Kidney epithelial cell (primary cell): Measurements from ENCODE around the gene ABHD17A. TPM values are rescaled to one million over a fixed set of nuclear protein-coding genes. Genes with fewer than 3 reads are reported as not detected.
"Not testable (repeated sequence)": the region's sequence is repeated elsewhere in the genome, so short reads cannot be mapped to it uniquely, and the experiment has no call there.

ENCODE experiments used
- DNase-seq: peaks from one replicate; pipeline ENCODE4 v3.0.0-alpha.2; 2010; ENCODE audit warnings: low read depth
- H3K27me3 ChIP-seq: 2 replicates; pipeline ENCODE4 v1.6.0; 2011; ENCODE audit warnings: low read length; ENCODE audit not compliant: control insufficient read depth, insufficient read depth
- H3K36me3 ChIP-seq: 2 replicates; pipeline ENCODE4 v1.5.1; 2011; ENCODE audit warnings: low read length; ENCODE audit not compliant: control insufficient read depth, insufficient read depth
- H3K4me3 ChIP-seq: 2 replicates; pipeline ENCODE4 v1.5.1; 2011; ENCODE audit warnings: low read depth, mild to moderate bottlenecking, control low read depth, low read length
- total RNA-seq: library from RNA; depleted of rRNA; stranded (reverse); fragments of >200 nt; gene quantifications from 2 replicates; pipeline ENCODE4 v1.2.3, GENCODE V29; 2015
- TF ChIP-seq, protein P1 (sequence below): IDR thresholded peaks from 2 replicates; pipeline ENCODE4 v1.5.1; 2011; ENCODE audit warnings: mild to moderate bottlenecking, moderate library complexity, low read length, control low read depth, inconsistent platforms; ENCODE audit not compliant: insufficient read depth, poor library complexity, severe bottlenecking

The ABHD17A gene
- total RNA-seq, 1 donor from 2014 or later: 54.1 TPM

DNA sequence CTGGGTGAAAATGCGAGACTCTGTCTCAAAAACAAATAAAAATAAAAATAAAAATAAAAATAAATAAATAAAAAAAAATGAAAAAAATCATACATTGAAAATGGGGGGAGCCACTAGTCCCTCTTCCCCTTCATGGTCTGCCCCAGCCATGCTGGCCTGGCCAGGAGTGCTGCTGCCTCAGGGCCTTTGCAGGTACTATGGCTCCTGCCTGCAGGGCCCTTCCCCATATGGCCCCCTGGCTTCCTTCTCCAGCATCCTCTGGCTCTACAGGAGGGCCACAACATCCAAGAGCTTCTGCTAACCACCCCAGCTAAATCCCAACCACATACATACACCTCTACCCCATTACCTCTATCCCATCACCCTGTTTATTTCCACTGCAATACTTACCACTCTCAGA lies 4.6 kb upstream of the ABHD17A start:
- no peak for DNase-seq
- no peaks in the 10 kb centered on the region for H3K36me3 ChIP-seq
- TF ChIP-seq, protein P1, sequence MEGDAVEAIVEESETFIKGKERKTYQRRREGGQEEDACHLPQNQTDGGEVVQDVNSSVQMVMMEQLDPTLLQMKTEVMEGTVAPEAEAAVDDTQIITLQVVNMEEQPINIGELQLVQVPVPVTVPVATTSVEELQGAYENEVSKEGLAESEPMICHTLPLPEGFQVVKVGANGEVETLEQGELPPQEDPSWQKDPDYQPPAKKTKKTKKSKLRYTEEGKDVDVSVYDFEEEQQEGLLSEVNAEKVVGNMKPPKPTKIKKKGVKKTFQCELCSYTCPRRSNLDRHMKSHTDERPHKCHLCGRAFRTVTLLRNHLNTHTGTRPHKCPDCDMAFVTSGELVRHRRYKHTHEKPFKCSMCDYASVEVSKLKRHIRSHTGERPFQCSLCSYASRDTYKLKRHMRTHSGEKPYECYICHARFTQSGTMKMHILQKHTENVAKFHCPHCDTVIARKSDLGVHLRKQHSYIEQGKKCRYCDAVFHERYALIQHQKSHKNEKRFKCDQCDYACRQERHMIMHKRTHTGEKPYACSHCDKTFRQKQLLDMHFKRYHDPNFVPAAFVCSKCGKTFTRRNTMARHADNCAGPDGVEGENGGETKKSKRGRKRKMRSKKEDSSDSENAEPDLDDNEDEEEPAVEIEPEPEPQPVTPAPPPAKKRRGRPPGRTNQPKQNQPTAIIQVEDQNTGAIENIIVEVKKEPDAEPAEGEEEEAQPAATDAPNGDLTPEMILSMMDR: no peak
- H3K27me3 ChIP-seq: no peaks in the 10 kb centered on the region
- no peak overlapping the region for H3K4me3 ChIP-seq

DNA sequence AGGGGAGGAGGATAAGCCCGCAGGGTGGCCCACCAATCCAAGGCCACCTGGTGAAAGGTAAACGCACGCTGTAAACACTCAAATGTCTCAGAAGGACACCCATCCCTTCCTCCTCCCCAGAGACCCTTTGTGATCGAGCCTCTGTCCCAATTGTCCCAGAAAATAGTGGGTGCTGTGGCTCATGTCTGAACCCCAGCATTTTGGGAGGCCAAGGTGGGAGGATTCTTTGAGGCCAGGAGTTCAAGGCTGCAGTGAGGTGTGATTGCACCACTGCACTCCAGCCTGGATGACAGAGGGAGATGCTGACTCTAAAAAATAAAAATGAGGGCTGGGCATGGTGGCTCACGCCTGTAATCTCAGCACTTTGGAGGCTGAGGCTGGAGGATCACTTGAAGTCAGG lies 3.1 kb upstream of the ABHD17A start:
- Histone ChIP-seq H3K36me3 (no peaks in the 10 kb centered on the region), H3K27me3 (no peaks in the 10 kb centered on the region), H3K4me3 (no peak overlapping the region)
- TF ChIP-seq, protein P1: no peak
- DNase-seq: no peak

DNA sequence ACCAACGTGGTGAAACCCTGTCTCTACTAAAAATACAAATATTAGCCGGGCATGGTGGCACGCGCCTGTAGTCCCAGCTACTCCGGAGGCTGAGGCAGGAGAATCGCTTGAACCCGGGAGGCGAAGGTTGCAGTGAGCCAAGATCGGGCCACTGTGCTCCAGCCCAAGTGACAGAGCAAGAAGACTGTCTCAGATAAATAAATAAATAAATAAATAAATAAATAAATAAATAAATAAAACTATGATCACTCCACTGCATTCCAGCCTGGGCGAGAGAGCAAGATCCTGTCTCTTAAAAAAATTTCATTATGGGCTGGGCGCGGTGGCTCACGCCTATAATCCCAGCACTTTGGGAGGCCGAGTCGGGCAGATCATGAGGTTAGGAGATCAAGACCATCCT lies 1.1 kb upstream of the ABHD17A start:
- not testable (repeated sequence) for H3K36me3 ChIP-seq, H3K27me3 ChIP-seq, H3K4me3 ChIP-seq, DNase-seq

DNA sequence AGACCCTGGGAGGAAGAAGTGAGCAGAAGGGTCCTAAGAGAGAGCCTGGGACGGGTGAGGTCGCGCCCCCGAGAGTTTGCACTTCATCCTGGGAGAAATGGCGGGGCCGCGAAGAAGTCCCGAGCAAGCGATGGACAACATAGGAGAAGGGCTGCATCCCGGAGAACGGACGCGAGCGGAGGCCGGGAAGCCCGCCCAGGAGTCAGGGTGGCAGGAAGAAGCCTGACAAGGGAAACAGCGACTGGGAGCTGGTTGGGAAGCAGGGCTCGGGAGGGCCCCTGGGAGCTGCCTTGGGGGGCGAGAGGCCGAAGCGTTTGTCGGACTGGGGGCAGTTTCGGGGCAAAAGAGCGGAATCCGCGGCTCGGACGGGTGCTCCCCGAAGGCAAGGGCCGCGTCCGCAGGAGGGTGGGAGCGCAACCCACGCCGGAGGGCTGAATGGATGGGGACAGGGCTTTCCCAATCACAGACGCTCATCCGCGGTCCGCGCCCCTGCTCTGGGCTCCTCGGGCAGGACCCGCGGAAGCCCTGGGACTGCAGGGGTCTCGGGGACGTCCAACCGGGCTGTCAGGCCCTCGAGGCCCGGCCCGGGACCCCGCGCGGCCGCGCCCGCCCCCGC lies 469 bp downstream of the ABHD17A start:
- TF ChIP-seq, protein P1: no peak
- H3K36me3 ChIP-seq: no peaks in the 10 kb centered on the region
- peak overlapping the region; percentile 76 for H3K4me3 ChIP-seq
- H3K27me3 ChIP-seq: no peaks in the 10 kb centered on the region
- no peak for DNase-seq

DNA sequence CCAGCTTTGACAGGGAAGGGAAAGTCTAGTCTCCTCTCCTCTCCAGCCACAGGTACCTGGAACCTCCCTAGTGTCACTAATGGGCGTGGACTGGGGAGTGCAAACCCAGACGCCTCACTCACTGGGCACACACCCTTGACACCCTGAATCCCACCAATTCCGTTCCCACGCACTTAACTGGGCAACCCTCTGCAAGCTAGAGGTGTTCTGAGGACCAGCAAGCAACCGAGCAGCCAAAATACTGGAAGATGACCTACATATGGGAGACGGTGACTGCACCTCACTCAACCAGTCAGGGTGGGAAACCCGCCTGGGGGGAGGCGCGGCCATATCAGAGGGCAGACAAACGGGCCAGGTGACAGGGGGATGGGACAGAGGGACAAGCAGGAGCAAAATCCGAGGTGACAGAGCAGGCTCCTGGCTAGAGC lies 991 bp downstream of the ABHD17A start:
- H3K36me3 ChIP-seq: no peaks in the 10 kb centered on the region
- TF ChIP-seq, protein P1: no peak
- H3K27me3 ChIP-seq: no peaks in the 10 kb centered on the region
- DNase-seq: no peak
- peak overlapping the region; percentile 76 for H3K4me3 ChIP-seq

DNA sequence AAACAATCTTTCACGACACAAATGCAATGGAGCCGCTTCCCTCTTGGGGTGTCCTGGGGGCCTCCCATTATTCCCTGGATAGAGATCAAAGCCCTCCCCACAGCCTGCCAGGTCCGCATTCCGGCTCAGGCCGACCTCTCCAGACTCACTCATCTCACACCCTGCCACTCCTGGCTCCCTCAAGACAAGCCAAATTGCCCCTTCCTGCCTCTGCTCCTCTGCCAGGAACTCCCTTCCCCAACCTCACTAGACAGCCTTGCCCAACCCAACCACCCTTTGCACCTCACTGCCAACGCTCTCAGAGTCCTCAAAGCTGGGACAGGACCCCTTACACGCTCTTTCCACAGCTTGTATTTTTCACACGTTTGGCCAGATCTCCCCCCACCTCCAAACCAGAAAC lies 1.5 kb downstream of the ABHD17A start:
- TF ChIP-seq, protein P1: no peak
- DNase-seq: no peak
- Histone ChIP-seq H3K27me3 (no peaks in the 10 kb centered on the region), H3K36me3 (no peaks in the 10 kb centered on the region), H3K4me3 (no peak overlapping the region)
